Subcutaneous adipose tissue (tissue), 4 donors: Measurements from ENCODE around the gene ENDOG. TPM values are rescaled to one million over a fixed set of nuclear protein-coding genes. Genes with fewer than 3 reads are reported as not detected.

ENCODE experiments used
- total RNA-seq, 4 donors: library from RNA; depleted of rRNA; stranded (reverse); fragments of >200 nt; gene quantifications; one replicate each; pipeline ENCODE4 v1.1.0, GENCODE V29; 2016
- TF ChIP-seq, protein P1 (sequence below): fragments of 450-650 bp; IDR thresholded peaks from one replicate; pipeline ENCODE4 v1.5.1; 2016; ENCODE audit warnings: low read depth, mild to moderate bottlenecking, control low read depth, antibody characterized with exemption, moderate library complexity

The ENDOG gene
- total RNA-seq, 4 donors from 2014 or later = 12.1 to 29.8 (median 19.9) TPM

DNA sequence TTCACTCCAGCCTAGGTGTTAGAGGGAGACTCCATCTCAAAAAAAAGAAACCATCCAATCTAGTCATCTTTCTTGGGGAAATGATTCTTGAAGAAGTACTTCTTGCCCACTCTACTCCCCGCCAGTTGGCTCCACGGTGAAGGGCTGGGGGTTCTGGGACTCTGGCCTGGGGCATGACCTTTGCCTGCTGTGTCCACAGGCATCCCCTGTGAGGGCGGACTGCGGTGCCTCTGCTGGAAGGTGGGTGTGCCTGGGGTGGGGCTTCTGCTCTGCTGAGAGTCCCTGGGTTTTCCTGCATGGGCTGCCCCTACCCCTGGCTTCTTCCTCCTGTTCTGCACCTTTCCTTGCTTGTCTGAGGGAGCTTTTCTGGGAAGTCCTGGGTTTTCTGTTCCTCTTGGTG is 27.8 kb upstream of the ENDOG start:
- TF ChIP-seq, protein P1, sequence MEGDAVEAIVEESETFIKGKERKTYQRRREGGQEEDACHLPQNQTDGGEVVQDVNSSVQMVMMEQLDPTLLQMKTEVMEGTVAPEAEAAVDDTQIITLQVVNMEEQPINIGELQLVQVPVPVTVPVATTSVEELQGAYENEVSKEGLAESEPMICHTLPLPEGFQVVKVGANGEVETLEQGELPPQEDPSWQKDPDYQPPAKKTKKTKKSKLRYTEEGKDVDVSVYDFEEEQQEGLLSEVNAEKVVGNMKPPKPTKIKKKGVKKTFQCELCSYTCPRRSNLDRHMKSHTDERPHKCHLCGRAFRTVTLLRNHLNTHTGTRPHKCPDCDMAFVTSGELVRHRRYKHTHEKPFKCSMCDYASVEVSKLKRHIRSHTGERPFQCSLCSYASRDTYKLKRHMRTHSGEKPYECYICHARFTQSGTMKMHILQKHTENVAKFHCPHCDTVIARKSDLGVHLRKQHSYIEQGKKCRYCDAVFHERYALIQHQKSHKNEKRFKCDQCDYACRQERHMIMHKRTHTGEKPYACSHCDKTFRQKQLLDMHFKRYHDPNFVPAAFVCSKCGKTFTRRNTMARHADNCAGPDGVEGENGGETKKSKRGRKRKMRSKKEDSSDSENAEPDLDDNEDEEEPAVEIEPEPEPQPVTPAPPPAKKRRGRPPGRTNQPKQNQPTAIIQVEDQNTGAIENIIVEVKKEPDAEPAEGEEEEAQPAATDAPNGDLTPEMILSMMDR = no peak

DNA sequence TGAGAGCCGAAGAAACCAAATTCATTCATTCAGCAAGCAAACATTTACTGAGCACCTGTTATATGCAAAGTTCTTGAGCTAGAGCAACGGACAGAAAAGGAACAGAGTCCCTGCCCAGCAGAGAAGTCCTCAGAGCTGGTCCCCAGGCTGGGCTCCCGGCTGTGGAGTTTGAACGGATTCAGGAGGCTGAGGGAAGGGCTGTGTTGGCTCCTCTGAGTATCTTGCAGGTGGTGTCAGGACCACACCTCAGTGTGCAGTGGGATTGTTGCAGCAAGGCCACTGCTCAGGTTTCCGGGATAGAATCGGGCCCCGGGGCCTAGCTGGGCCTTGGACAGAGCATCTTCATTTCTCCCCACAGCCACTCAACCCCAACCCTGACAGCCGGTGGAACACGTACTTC is 26.2 kb upstream of the ENDOG start:
- TF ChIP-seq, protein P1 = no peak

DNA sequence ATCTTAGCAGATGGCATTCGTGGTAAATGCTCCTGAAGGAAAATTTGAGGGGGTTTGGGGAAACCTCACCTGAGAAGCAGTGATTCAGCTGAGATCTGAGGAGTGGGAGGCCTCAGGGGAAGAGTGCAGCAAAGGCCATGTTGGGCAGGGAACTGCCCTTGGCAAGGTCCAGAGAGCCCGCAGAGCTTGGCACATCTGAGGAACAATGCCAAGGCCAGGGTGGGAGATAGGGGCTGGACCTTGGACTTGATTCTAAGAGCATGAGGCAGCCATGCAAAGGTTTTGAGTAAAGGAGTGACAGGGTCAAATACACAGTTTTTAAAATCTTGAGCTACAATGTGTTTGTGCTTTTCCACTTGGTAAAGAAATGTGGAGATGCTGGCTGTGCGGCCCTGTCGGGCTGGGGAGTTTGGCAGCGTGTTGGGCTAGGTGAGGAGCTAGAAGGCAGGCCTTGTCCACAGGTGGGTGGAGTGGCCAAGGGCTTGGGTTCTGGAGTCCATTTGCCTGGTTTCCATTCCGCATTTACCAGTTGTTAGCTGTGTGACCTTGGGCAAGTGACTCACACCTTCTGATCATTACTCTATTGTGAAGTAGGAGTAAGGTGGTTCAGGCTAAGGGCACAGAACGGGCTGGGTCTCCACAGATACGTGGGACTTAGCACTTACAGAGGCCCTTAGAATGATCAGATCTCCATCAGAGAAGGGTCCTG is 25.2 kb upstream of the ENDOG start:
- TF ChIP-seq, protein P1 = no peak

DNA sequence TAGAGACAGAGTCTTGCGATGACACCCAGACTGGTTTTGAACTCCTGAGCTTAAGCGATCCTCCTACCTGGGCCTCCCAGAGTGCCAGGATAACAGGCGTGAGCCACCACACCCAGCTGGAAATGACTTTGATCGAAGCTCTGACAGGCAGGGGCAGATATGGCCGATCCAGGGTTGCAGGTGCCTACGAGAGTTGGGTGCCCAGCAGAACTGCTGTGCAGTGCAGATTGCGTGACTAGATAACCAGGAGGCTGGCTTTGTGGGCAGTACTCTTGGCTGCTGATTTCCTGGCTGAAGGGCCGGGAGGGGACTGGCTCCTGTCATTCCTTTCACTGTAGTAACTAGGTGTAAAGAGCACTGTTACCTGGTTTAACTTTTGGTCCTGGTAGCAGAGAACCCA is 19.4 kb upstream of the ENDOG start:
- TF ChIP-seq, protein P1 = no peak

DNA sequence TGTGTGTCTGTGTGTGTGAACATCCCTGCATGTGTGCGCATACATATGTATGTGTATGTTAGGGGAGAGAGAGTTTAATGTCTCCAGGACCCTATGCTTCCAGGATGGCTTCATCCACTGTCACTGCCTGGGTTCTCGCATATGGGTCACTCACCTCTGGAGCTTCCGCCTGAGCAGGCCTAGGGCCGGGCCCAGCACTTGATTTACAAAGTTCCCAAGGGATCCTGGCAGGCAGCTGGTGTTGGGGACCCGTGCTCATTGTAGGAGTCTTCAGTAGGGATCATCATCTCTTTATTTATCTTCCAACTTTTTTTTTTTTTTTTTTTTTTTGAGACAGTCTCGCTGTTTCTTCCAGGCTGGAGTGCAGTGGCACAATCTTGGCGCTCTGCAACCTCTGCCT is 18.2 kb upstream of the ENDOG start:
- TF ChIP-seq, protein P1 = no peak

DNA sequence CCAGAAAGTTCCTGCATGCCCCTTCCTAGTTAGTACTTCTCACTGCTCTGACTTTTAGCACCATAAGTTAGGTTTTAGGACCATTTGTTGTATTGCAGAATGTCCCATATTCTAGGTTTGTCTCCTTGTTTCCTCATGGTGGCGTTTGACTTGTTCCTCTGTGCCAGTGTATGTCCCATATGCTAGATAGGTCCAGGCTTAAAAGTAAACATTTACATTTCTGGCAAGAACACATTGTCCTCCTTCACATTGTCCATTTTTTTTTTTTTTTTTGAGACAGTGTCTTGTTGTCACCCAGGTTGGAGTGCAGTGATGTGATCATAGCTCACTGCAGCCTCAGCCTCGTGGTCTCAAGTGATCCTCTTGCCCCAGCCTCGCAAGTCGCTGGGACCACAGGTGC is 15.8 kb upstream of the ENDOG start:
- TF ChIP-seq, protein P1 = no peak

DNA sequence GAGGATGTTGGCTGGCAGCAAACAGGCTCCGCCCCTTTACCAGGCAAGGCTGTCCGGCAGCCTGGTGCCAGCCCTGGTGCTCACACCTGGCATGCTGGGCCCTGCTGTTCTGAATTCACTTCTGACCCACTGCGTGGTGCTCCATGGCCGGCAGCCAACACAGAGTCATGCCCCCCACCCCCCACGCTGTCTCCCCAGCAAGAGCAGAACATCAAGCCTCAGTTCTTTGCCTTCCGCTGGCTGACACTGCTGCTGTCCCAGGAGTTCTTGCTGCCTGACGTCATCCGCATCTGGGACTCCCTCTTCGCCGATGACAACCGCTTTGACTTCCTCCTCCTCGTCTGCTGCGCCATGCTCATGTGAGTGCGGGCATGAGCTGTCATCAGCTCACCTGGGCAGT is 12.6 kb upstream of the ENDOG start:
- TF ChIP-seq, protein P1 = no peak
